Fibroblast of peridontal ligament (primary cell): ENCODE data around the gene ABCG1.

Experiments used
- DNase-seq: peaks from one replicate; pipeline ENCODE4 v3.0.0-alpha.2; 2010; ENCODE audit errors: extremely low read depth

Gene ABCG1

GRCh38 chr21:42191696-42192595, 27.0 kb upstream of the ABCG1 start:
- no peak for DNase-seq

GRCh38 chr21:42193131-42193671, 25.7 kb upstream of the ABCG1 start:
- DNase-seq: no peak

DNA sequence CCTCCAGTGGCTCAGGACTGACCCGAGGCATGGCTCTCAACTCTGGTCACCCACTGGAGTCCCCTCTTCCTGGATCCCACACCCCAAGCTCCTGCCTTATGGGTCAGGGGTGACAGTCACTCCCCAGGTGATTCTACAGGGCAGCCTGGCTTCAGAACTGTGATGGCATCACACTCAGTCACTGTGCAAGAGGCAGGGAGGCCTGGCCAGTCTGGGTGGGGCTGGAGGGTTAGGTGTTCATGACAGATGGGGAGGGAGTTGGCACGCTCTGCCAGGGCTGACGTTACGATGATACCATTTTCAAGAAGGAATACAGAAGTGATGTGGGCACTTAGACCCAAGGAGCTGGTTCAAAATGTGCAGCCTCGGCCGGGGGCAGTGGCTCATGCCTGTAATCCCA, 25.2 kb upstream of the ABCG1 start:
- no peak for DNase-seq

DNA sequence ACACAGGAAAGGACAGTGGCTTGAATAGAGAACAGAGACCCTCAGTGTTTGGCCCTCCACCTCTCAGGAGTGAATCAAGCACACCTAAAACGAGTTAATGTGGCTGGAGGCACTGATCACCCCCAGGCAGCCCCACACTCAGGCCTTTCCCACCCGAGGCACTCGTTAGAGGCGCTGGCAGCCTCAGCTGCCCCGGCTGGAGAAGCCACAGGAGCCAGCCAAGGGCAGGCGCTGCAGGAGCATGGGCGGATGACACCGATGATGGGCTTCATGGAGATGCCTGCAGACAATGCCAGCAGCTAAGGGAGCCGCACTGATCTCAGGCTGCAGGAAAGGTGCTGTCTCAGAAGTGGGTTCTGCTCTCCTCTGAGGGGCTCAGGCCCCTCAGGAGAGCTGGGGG, 24.1 kb upstream of the ABCG1 start:
- DNase-seq: no peak

DNA sequence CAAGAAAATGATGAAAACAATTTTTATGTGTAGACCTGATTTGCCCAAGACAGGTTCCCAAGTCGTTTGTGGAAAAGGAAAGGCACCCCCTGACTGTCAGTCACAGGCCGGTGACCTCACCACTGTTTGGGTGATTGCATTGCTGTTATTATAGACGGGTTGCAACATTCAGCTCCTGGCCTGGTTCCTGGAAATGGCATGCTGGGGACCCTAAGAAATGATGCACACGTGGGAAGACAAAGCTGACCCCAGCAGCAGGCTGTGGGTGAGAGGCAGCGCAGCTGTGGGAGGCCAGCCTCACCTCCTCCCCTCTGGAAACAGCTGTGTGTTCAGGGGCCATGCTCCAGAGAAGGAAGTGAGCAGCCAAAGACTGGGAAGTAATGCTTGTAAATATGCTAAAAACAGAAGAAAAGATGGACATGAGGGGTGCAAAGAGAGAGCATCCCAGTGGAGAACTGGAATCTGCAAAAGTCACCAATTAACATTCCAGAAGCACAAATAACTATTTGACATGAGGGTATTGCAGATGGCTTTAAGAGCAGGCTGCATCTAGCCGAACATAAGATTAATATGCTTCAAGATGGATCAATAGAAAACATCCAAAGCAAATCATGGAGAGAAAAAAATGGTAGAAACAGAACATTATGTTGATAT, 23.4 kb upstream of the ABCG1 start:
- DNase-seq: peak; percentile 8

DNA sequence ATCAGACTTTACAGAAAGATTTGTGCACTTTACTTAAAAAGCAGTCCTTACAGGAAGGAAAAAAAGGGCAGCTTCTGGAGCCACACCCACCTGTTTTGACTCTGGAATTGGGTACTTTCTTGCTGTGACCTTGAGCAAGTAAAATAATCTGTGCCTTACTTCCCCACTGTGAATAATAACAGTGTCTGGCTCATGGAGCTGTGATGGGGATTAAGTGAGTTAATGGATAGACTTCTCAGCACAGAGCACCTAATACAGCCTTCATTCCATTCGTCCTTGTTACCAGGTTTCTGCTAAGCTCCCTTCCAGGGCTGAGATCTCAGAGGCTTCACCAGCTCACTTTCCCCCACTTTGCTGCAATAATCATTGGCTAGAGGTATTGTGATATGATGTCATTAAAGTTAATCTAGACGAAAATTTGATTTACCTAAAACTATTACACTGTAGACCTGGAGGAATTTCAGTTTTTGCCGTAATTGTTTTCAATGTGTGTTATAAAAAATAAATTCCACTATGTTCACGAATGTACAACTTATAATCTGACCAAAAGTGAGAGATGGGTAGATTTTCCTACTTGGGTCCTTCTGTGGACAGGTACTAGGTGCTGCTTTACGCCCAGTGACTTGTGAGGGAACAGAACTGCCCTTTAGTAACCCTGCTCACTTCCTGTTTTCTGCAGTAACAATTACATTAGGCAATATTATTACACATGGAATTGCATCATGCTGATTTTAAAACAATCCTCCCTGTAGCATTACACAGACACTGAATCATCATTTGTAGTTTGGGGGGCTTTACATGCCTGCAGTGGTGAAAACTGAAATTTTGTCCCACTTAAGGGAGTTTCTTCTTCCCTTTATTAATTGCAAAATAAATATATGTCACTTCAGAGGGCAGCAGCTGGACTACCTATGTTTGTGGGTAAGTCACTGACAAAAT, 19.7 kb upstream of the ABCG1 start:
- DNase-seq: peak; percentile 47

DNA sequence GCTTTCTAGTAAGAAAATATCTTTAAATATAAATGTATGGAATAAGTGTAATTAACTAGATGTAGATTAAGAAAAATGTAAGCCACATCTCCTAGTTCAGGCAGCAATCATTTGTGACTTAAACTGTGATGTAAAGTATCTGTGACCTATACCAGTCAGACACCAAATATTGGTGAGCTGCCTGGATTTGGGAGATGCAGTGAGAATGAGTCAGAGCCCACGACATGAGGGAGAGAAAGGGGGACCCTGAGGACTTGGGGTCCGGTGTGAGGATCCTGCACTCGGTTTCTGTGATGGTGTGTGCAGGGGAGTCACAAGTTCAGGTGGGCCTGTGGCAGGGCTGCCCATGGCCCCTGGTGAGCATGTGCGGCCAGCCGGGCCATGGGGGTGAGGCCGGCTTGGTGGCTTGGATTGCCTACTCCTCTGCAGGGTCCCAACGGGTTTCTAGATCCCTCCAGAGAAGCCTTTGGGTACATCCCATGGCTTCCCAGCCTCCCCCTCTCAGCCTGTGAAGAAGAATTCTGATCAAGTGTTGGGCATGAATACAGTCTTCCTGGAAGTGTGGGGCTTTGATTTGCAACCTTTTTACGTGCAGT, 19.0 kb upstream of the ABCG1 start:
- peak; percentile 1 for DNase-seq

DNA sequence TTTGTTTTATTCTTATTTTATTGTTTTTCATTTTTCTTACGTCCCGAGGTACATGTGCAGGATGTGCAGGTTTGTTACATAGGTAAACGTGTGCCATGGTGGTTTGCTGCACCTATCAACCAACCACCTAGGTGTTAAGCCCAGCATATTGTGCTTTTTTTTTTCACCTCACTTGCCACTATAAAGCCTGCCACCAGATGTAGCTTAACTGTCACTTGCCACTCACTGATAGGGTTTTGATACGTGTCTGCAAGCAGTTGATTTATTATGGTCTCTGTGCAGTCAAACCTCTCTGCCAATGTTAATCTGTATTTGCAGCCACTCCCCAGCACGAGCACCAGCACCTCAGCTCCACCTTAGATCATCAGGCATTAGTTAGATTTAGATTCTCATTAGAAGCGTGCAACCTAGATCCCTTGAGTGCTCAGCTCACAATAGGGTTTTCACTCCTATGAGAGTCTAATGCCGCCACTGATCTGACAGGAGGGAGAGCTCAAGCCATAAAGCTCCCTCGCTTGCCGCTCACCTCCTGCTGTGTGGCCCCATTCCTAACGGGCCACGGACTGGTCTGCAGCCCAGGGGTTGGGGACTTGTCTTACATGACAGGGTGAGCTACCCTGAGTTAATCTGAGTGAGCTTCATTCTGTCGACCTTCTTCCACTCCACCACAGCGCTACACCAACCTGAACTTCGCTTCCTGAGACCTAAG, 17.9 kb upstream of the ABCG1 start:
- DNase-seq: no peak

GRCh38 chr21:42201615-42202161, 17.3 kb upstream of the ABCG1 start:
- no peak for DNase-seq

DNA sequence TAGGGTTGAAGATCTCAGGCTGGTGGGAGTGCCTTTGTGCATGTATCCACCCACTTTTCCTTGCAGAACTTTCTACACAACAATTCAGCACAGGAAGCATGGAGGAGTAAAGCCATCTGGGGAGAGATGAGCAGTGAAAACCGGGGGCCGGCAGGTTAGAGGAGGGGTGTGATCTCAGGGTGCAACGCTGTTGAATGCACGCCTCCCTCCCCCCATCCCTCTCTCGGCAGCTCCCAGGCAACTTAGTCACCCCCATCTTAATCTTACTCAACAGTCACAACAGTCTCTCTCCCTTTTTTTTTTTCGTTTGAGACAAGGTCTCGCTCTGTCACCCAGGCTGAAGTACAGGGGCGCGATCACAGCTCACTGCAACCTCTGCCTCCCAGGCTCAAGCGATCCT, 16.6 kb upstream of the ABCG1 start:
- no peak for DNase-seq

DNA sequence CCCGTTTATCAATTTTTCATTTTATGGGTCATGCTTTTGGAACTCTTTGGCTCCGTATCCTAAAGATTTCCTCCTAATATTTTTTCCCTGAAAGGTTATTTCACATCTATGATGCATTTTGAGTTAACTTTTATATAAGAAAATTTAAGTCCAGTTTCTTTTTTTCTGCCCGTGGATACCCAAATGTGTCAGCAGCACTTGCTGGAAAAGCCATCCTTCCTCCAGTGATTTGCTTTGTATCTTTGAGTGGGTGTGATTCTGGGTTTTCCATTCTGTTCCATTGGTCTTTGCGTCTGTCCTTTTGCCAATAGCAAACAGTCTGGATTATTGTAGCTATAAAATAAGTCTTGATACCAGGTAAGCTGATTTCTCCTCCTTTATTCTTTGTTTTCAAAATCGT, 15.6 kb upstream of the ABCG1 start:
- DNase-seq: no peak

- no peak for DNase-seq
These were observed 15.0 kb upstream of the ABCG1 start for GRCh38 chr21:42203936-42204335.

GRCh38 chr21:42207426-42207825, 11.5 kb upstream of the ABCG1 start:
- DNase-seq: no peak

DNA sequence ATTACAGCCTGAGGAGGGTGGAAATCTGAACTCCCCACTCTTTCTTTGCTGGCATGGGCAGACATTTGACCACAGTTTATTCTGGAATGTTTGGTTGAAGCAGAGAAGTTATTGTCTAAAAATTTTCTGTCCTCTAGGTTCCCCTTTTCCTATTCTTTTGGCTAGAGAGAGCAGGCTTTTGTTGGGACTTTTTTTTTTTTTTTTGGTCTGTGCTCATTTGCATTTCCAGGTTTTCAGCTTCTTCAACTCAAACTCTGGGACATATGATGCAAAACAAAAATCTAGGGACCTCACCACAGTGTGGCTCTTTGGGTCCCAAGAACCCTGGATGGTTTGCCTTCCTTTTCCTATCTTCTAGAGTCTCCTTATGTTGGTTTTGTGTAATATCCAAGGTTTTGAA, 10.9 kb upstream of the ABCG1 start:
- DNase-seq: no peak

GRCh38 chr21:42208801-42209490, 10.0 kb upstream of the ABCG1 start:
- DNase-seq: no peak

DNA sequence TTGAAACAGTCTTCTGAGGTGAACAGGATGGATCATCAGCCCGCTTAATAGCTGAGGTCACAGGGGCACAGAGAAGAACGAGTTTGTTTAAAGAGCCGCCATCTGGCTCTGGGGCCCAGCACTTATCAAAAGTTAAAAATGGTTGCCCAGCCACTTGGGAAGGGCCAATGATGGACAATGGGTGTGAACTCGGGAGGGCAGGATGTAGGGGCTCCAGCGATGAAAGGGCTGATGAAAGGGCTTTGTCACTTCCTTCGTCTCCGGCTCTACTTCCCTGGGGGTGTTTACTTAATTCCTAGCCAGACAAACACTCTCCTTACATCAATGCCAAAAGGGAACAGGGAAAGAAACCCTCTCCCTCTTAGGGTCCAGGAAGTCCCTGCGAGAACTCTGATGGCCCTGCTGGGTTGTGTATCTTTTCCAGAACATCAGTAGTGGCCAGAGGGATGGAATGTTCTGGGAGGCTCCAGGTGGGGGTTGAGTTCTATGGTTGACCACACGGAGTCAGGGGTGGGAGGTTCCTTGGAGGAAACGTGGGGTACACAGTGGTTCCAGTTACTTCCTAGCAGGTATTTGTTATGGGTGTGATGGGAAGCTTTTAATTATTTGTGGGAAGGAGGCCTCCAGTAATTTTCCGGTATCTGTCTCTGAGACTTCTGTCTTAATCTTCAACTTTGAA, 9.0 kb upstream of the ABCG1 start:
- DNase-seq: no peak

DNA sequence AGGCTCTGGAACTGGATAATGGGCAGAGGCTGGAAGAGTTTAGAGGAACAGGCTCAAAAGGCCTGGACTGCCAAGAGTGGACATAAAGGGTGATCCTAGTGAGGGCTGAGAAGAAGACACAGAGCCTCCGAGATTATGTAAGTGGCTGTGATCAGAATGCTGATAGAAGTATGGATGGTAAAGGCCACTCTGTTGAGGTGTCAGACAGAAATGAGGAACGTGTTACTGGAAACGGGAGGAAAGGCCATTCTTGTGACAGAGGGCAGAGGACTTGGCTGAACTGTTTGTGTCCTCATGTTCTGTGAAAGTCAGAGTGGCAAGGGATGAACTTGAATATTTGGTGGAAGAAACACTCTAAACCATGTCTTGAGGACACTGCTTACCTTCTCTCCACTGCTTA, 6.7 kb upstream of the ABCG1 start:
- no peak for DNase-seq

GRCh38 chr21:42213082-42213774, 5.7 kb upstream of the ABCG1 start:
- DNase-seq: no peak
